Measurements from ENCODE around the gene HFM1. TPM values are rescaled to one million over a fixed set of nuclear protein-coding genes. Genes with fewer than 3 reads are reported as not detected.

The HFM1 gene
- total and polyA plus RNA-seq, 2 donors (not counting 3 experiments of a cell fraction or from before 2014, with no cell fraction given): 0.11 TPM; not detected in 1

DNA sequence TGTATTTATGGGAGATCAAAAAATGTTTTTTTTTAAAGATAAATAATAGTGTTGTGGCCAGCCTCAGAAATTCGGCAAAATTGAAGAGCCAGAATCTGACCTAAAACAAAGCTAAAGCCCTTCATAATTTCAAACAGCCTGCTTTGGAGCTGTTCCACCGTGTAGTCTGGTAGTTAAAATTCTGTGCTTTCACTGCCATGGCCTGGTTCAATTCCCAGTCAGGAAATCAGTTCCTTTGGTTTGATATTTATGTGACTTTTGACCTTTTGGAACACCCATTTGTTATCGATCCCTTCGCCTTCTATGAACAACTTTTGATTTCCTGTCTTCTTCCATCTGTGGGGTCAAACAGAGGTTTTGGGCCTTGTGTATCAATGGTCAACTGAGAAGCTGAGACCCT is 179.8 kb downstream of the HFM1 start:
- no peaks in the 10 kb centered on the region for H3K4me1 ChIP-seq (ENCODE audit: control insufficient read depth, extremely low read depth, insufficient read depth, low read length)
- CTCF ChIA-PET: no interaction called here
- POLR2A ChIA-PET: no interaction called here

More for the DNA sequence above, 179.8 kb downstream of the HFM1 start:
- intact Hi-C loops (cut with micrococcal nuclease): no loop called here
- Histone ChIP-seq H3K79me2 (ENCODE audit: control insufficient read depth, insufficient read depth, low read length) (no peaks in the 10 kb centered on the region), H4K20me1 (replicated peaks; ENCODE audit: control insufficient read depth, extremely low read depth, insufficient read depth, low read length) (no peaks in the 10 kb centered on the region), H3K9ac (replicated peaks; ENCODE audit: extremely low read depth, insufficient read depth, low read length) (no peak overlapping the region), H3K4me3 (replicated peaks in 1 of 3; ENCODE audit: insufficient read depth in 1 of 3, low read depth in 1 of 3, low read length in 3 of 3) (no peak overlapping the region), H3K27ac (ENCODE audit: insufficient read depth, low read depth, low read length) (no peak overlapping the region), H2AFZ (ENCODE audit: low read depth, low read length) (no peak overlapping the region), H3K9me3 (replicated peaks; ENCODE audit: control insufficient read depth, insufficient read depth, low read length) (no peaks in the 10 kb centered on the region), H3K27me3 (ENCODE audit: control insufficient read depth in 2 of 2, insufficient read depth in 2 of 2, low read length in 2 of 2) (no peaks in the 10 kb centered on the region), H3K4me2 (ENCODE audit: insufficient read depth, low read length) (no peak overlapping the region), H3K36me3 (ENCODE audit: control insufficient read depth in 2 of 2, extremely low read depth in 1 of 2, insufficient read depth in 2 of 2, low read length in 2 of 2) (no peaks in the 10 kb centered on the region), H3K9me1 (replicated peaks; ENCODE audit: control insufficient read depth, extremely low read depth, insufficient read depth, low read length) (no peaks in the 10 kb centered on the region)
- FAIRE-seq: no peak
- no peak for DNase-seq (ENCODE audit: low read depth, low spot score)
- no TSS peak for BruUV-seq (replicated peaks)
- TF ChIP-seq POLR2AphosphoS5 (IDR thresholded peaks at IDR 0.05; ENCODE audit: insufficient read depth, low read depth, low read length) (no peak), FOS (IDR thresholded peaks at IDR 0.05; ENCODE audit: borderline replicate concordance, insufficient read depth, low read length) (no peak), CTCF (IDR thresholded peaks at IDR 0.05; ENCODE audit: extremely low read depth in 1 of 2, insufficient read depth in 1 of 2, low read depth in 1 of 2, low read length in 2 of 2) (no peak), POLR2A (IDR thresholded peaks at IDR 0.05; ENCODE audit: low read depth, low read length) (no peak), GATA2 (IDR thresholded peaks at IDR 0.05; ENCODE audit: insufficient read depth, insufficient read length, low read depth, low read length) (no peak), MYC (IDR thresholded peaks at IDR 0.05; ENCODE audit: low read depth, low read length) (no peak), JUN (IDR thresholded peaks at IDR 0.05; ENCODE audit: borderline replicate concordance, insufficient read depth, insufficient read length, low read depth) (no peak), EZH2 (IDR thresholded peaks at IDR 0.05; ENCODE audit: borderline replicate concordance, low read depth, low read length, severe bottlenecking) (no peak)
- TF ChIP-seq, protein P1, sequence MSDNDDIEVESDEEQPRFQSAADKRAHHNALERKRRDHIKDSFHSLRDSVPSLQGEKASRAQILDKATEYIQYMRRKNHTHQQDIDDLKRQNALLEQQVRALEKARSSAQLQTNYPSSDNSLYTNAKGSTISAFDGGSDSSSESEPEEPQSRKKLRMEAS (IDR thresholded peaks at IDR 0.05; ENCODE audit: insufficient read depth, insufficient read length): no peak
- dilution Hi-C loops (cut with MboI; ENCODE audit: extremely low pct_ligation_motif_present, low sequenced_read_pairs): no loop called here
